Progenitor cell of endocrine pancreas (in vitro differentiated cells): ENCODE measurements around the gene ZBTB20. TPM values are rescaled to one million over a fixed set of nuclear protein-coding genes. Genes with fewer than 3 reads are reported as not detected.

ENCODE experiments used
- DNase-seq: peaks from one replicate; pipeline ENCODE4 v3.0.0; 2021; ENCODE audit warnings: low spot score; ENCODE audit not compliant: unreplicated experiment
- H3K27ac Mint-ChIP-seq: 2 replicates; pipeline ENCODE4 v1.8.0; 2021; ENCODE audit warnings: mild to moderate bottlenecking, moderate library complexity, mixed read lengths
- H3K27me3 Mint-ChIP-seq: 2 replicates; pipeline ENCODE4 v1.8.0; 2021; ENCODE audit warnings: mixed read lengths
- H3K36me3 Mint-ChIP-seq: 2 replicates; pipeline ENCODE4 v1.8.0; 2022; ENCODE audit warnings: mixed read lengths; ENCODE audit not compliant: insufficient read depth
- H3K4me1 Mint-ChIP-seq: 2 replicates; pipeline ENCODE4 v1.8.0; 2021; ENCODE audit warnings: low read depth, mixed read lengths
- H3K4me3 Mint-ChIP-seq: 2 replicates; pipeline ENCODE4 v1.8.0; 2021; ENCODE audit warnings: low read depth, mild to moderate bottlenecking, moderate library complexity, mixed read lengths
- H3K9me3 Mint-ChIP-seq: 2 replicates; pipeline ENCODE4 v1.8.0; 2021; ENCODE audit warnings: low read depth, mixed read lengths
- CTCF ChIP-seq: fragments of 200-600 bp; sonication (generic); IDR thresholded peaks from one replicate; pipeline ENCODE4 v1.5.0; 2021; ENCODE audit warnings: antibody characterized with exemption, mild to moderate bottlenecking; ENCODE audit not compliant: unreplicated experiment
- total RNA-seq: library from RNA; stranded (reverse); gene quantifications from 2 replicates; pipeline ENCODE4 v1.2.1, GENCODE V29; 2021

ZBTB20 gene
- total RNA-seq, 1 donor from 2014 or later: 27.3 TPM

- no peak for DNase-seq
- Mint-ChIP-seq H3K27me3 (no peaks in the 10 kb centered on the region), H3K9me3 (no peaks in the 10 kb centered on the region), H3K36me3 (no peaks in the 10 kb centered on the region), H3K27ac (no peak overlapping the region), H3K4me3 (no peak overlapping the region), H3K4me1 (peaks cover 5% of the 10 kb centered on the region)
- no peak for TF ChIP-seq CTCF
These were observed 388.0 kb downstream of the ZBTB20 start for GRCh38 chr3:114758831-114759699.

- H3K36me3 Mint-ChIP-seq: no peaks in the 10 kb centered on the region
- no peaks in the 10 kb centered on the region for H3K27me3 Mint-ChIP-seq
- no peak overlapping the region for H3K4me3 Mint-ChIP-seq
- H3K4me1 Mint-ChIP-seq: peaks cover 4% of the 10 kb centered on the region
- DNase-seq: no peak
- TF ChIP-seq CTCF: no peak
- no peak overlapping the region for H3K27ac Mint-ChIP-seq
- H3K9me3 Mint-ChIP-seq: no peaks in the 10 kb centered on the region
These were observed 390.4 kb downstream of the ZBTB20 start for GRCh38 chr3:114756506-114757279.

GRCh38 chr3:114746502-114746901, 400.6 kb downstream of the ZBTB20 start:
- no peak for DNase-seq
- Mint-ChIP-seq H3K27me3 (no peaks in the 10 kb centered on the region), H3K4me1 (peaks cover 14% of the 10 kb centered on the region), H3K9me3 (no peaks in the 10 kb centered on the region), H3K4me3 (no peak overlapping the region), H3K36me3 (no peaks in the 10 kb centered on the region), H3K27ac (peak overlapping the region; percentile 89)
- TF ChIP-seq CTCF: no peak

GRCh38 chr3:114745322-114746240, 401.5 kb downstream of the ZBTB20 start:
- no peak for DNase-seq
- H3K36me3 Mint-ChIP-seq: no peaks in the 10 kb centered on the region
- no peaks in the 10 kb centered on the region for H3K27me3 Mint-ChIP-seq
- H3K27ac Mint-ChIP-seq: peak overlapping the region; percentile 89
- H3K4me1 Mint-ChIP-seq: peaks cover 14% of the 10 kb centered on the region
- H3K4me3 Mint-ChIP-seq: peak overlapping the region; percentile 44
- TF ChIP-seq CTCF: no peak
- H3K9me3 Mint-ChIP-seq: no peaks in the 10 kb centered on the region
